HG02840 (cell line): ENCODE results near the gene CD37.
"Not testable (repeated sequence)": the region's sequence is repeated elsewhere in the genome, so short reads cannot be mapped to it uniquely, and the experiment has no call there.

Experiments
- ATAC-seq: cut with Tn5 transposase; IDR thresholded peaks from one replicate; pipeline ENCODE4 v1.9.1; 2021; ENCODE audit warnings: mild to moderate bottlenecking, moderate library complexity, moderate number of reproducible peaks; ENCODE audit not compliant: unreplicated experiment, low FRiP score

The CD37 gene

GRCh38 chr19:49335071-49335783 is at the start of gene CD37:
Gene CD37 (plus strand): TSS chr19:49335406. CDS start chr19:49335541, 135 bp downstream.
- no peak for ATAC-seq

- ATAC-seq, result no peak
These were observed 48.0 kb upstream of the CD37 start for GRCh38 chr19:49287141-49287770.

GRCh38 chr19:49288205-49288604 is 47.0 kb upstream of the CD37 start:
- not testable (repeated sequence) for ATAC-seq

- not testable (repeated sequence) for ATAC-seq
These were observed 45.9 kb upstream of the CD37 start for GRCh38 chr19:49289286-49289685.

GRCh38 chr19:49290517-49290916 is 44.7 kb upstream of the CD37 start:
- ATAC-seq, result no peak

GRCh38 chr19:49294401-49294800 is 40.8 kb upstream of the CD37 start:
- no peak for ATAC-seq

- ATAC-seq, result no peak
These were observed 39.9 kb upstream of the CD37 start for GRCh38 chr19:49295208-49295880.

GRCh38 chr19:49297403-49297802 is 37.8 kb upstream of the CD37 start:
- ATAC-seq, result no peak

GRCh38 chr19:49298653-49299052 is 36.6 kb upstream of the CD37 start:
- not testable (repeated sequence) for ATAC-seq

GRCh38 chr19:49301165-49301865 is 33.9 kb upstream of the CD37 start:
- ATAC-seq, result peak; percentile 62

- no peak for ATAC-seq
These were observed 33.3 kb upstream of the CD37 start for GRCh38 chr19:49301866-49302252.

- not testable (repeated sequence) for ATAC-seq
These were observed 28.5 kb upstream of the CD37 start for GRCh38 chr19:49306734-49307133.

- ATAC-seq, result no peak
These were observed 26.1 kb upstream of the CD37 start for GRCh38 chr19:49309087-49309486.

GRCh38 chr19:49315111-49315510 is 20.1 kb upstream of the CD37 start:
- no peak for ATAC-seq

- ATAC-seq, result no peak
These were observed 18.9 kb upstream of the CD37 start for GRCh38 chr19:49316284-49316683.

GRCh38 chr19:49318296-49318695 is 16.9 kb upstream of the CD37 start:
- ATAC-seq, result no peak

- ATAC-seq, result no peak
These were observed 10.2 kb upstream of the CD37 start, which contains the start of gene SLC6A16 for GRCh38 chr19:49324801-49325576. Gene SLC6A16 (minus strand): TSS chr19:49325191. CDS start chr19:49311347, 13,844 bp downstream.

GRCh38 chr19:49325756-49326155 is 9.4 kb upstream of the CD37 start:
- not testable (repeated sequence) for ATAC-seq

GRCh38 chr19:49326165-49326704 is 9.0 kb upstream of the CD37 start:
- no peak for ATAC-seq
